ENCODE measurements around the gene DIAPH2.

DNA sequence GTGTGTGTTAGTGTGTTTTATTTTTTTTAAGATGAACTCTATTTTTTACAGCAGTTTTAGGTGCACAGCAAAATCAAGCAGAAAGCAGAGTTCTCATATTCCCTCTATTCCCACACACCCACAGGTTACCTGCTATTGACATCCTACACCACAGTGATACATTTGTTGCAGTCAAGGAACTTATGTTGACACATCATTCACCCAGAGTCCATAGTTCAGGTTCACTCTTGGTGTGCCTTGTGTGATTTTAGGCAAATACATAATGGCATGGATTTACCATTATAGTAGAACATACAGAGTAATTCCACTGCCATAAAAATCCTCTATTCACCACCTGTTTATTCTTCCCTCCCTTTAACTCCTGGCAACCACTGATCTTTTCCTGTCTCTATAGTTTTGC, 28.7 kb downstream of the DIAPH2 start:
- TF ChIP-seq, protein P1, sequence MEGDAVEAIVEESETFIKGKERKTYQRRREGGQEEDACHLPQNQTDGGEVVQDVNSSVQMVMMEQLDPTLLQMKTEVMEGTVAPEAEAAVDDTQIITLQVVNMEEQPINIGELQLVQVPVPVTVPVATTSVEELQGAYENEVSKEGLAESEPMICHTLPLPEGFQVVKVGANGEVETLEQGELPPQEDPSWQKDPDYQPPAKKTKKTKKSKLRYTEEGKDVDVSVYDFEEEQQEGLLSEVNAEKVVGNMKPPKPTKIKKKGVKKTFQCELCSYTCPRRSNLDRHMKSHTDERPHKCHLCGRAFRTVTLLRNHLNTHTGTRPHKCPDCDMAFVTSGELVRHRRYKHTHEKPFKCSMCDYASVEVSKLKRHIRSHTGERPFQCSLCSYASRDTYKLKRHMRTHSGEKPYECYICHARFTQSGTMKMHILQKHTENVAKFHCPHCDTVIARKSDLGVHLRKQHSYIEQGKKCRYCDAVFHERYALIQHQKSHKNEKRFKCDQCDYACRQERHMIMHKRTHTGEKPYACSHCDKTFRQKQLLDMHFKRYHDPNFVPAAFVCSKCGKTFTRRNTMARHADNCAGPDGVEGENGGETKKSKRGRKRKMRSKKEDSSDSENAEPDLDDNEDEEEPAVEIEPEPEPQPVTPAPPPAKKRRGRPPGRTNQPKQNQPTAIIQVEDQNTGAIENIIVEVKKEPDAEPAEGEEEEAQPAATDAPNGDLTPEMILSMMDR (IDR thresholded peaks at IDR 0.05): no peak
- no peak for TF ChIP-seq EZH2 (IDR thresholded peaks at IDR 0.05; ENCODE audit: borderline replicate concordance, insufficient read depth, low read depth, low read length, poor library complexity, severe bottlenecking)

All from B cell (primary cell).